Osteoblast (primary cell): ENCODE results near the gene LETM1. TPM values are rescaled to one million over a fixed set of nuclear protein-coding genes. Genes with fewer than 3 reads are reported as not detected.

ENCODE experiments used
- DNase-seq: peaks from one replicate; pipeline ENCODE4 v3.0.0; 2011; ENCODE audit warnings: low spot score, mixed read lengths; ENCODE audit not compliant: insufficient read length; ENCODE audit errors: missing footprints
- H2AFZ ChIP-seq: 2 replicates; pipeline ENCODE4 v1.6.0; 2011; ENCODE audit warnings: mild to moderate bottlenecking, low read length
- H3K27ac ChIP-seq: 2 replicates; pipeline ENCODE4 v1.5.1; 2011; ENCODE audit warnings: mild to moderate bottlenecking, low read depth, low read length, moderate library complexity
- H3K27me3 ChIP-seq: 2 replicates; pipeline ENCODE4 v1.6.0; 2012; ENCODE audit warnings: mild to moderate bottlenecking, control low read depth, inconsistent platforms, low read length, moderate library complexity; ENCODE audit not compliant: insufficient read depth
- H3K36me3 ChIP-seq: 2 replicates; pipeline ENCODE4 v1.5.1; 2011; ENCODE audit warnings: mild to moderate bottlenecking, low read length, control low read depth, moderate library complexity; ENCODE audit not compliant: insufficient read depth
- H3K4me1 ChIP-seq: 2 replicates; pipeline ENCODE4 v1.5.1; 2011; ENCODE audit warnings: mild to moderate bottlenecking, low read length, control low read depth, moderate library complexity; ENCODE audit not compliant: insufficient read depth
- H3K4me2 ChIP-seq: 2 replicates; pipeline ENCODE4 v1.6.0; 2011; ENCODE audit warnings: mild to moderate bottlenecking, low read length; ENCODE audit not compliant: insufficient read depth
- H3K4me3 ChIP-seq: fragments of 200-600 bp; sonication (generic); 3 replicates; pipeline ENCODE4 v1.5.1; 2012; ENCODE audit warnings: mild to moderate bottlenecking, low read length, inconsistent platforms; ENCODE audit not compliant: insufficient read depth
- H3K79me2 ChIP-seq: 2 replicates; pipeline ENCODE4 v1.6.0; 2012; ENCODE audit warnings: mild to moderate bottlenecking, low read length, control low read depth, inconsistent platforms; ENCODE audit not compliant: insufficient read depth
- H3K9me3 ChIP-seq: 2 replicates; pipeline ENCODE4 v1.5.1; 2011; ENCODE audit warnings: low read depth, low read length, control low read depth
- H4K20me1 ChIP-seq: 2 replicates; pipeline ENCODE4 v1.6.0; 2012; ENCODE audit warnings: mild to moderate bottlenecking, low read length, control low read depth; ENCODE audit not compliant: insufficient read depth
- CTCF ChIP-seq: IDR thresholded peaks from 2 replicates; pipeline ENCODE4 v1.5.1; 2011; ENCODE audit warnings: mild to moderate bottlenecking, low read depth, low read length, moderate library complexity; ENCODE audit errors: extremely low read depth
- total RNA-seq: library from RNA; depleted of rRNA; stranded (reverse); fragments of >200 nt; gene quantifications from 2 replicates; pipeline ENCODE4 v1.2.3, GENCODE V29; 2012

LETM1 gene
- total RNA-seq, 1 donor: 75.3 TPM

- no peaks in the 10 kb centered on the region for H3K27me3 ChIP-seq
- H2AFZ ChIP-seq: no peak overlapping the region
- H3K27ac ChIP-seq: no peak overlapping the region
- H3K36me3 ChIP-seq: no peaks in the 10 kb centered on the region
- no peak for TF ChIP-seq CTCF
- DNase-seq: no peak
- H4K20me1 ChIP-seq: peaks cover 14% of the 10 kb centered on the region
- H3K4me2 ChIP-seq: no peak overlapping the region
- no peaks in the 10 kb centered on the region for H3K9me3 ChIP-seq
- no peak overlapping the region for H3K4me3 ChIP-seq
- no peaks in the 10 kb centered on the region for H3K4me1 ChIP-seq
- no peaks in the 10 kb centered on the region for H3K79me2 ChIP-seq
Measured at GRCh38 chr4:1805493-1806222, 50.3 kb downstream of the LETM1 start.

- Histone ChIP-seq H3K4me1 (no peaks in the 10 kb centered on the region), H4K20me1 (peaks cover 8% of the 10 kb centered on the region), H3K27ac (no peak overlapping the region), H3K36me3 (no peaks in the 10 kb centered on the region), H3K9me3 (no peaks in the 10 kb centered on the region), H3K79me2 (no peaks in the 10 kb centered on the region), H2AFZ (no peak overlapping the region), H3K4me3 (no peak overlapping the region), H3K4me2 (no peak overlapping the region), H3K27me3 (no peaks in the 10 kb centered on the region)
- TF ChIP-seq CTCF: no peak
- DNase-seq: no peak
Measured at GRCh38 chr4:1804638-1805492, 51.1 kb downstream of the LETM1 start.

- DNase-seq: no peak
- no peak overlapping the region for H3K27ac ChIP-seq
- H3K79me2 ChIP-seq: no peaks in the 10 kb centered on the region
- H3K4me1 ChIP-seq: no peaks in the 10 kb centered on the region
- H3K27me3 ChIP-seq: no peaks in the 10 kb centered on the region
- no peak overlapping the region for H2AFZ ChIP-seq
- H3K9me3 ChIP-seq: no peaks in the 10 kb centered on the region
- no peak for TF ChIP-seq CTCF
- H3K4me3 ChIP-seq: no peak overlapping the region
- H3K36me3 ChIP-seq: no peaks in the 10 kb centered on the region
- H4K20me1 ChIP-seq: no peaks in the 10 kb centered on the region
- H3K4me2 ChIP-seq: no peak overlapping the region
Measured at GRCh38 chr4:1803523-1804423, 52.2 kb downstream of the LETM1 start.
